GM19239 (cell line): ENCODE data around the gene CYBRD1.

ENCODE experiments used
- DNase-seq: peaks from one replicate; pipeline ENCODE4 v3.0.0; 2011; ENCODE audit warnings: low spot score; ENCODE audit not compliant: insufficient read length
- FAIRE-seq: peaks from 2 replicates; lab custom pipeline; 2011; peaks lifted over from hg19 to GRCh38; lab: Jason Lieb, UNC

The CYBRD1 gene

DNA sequence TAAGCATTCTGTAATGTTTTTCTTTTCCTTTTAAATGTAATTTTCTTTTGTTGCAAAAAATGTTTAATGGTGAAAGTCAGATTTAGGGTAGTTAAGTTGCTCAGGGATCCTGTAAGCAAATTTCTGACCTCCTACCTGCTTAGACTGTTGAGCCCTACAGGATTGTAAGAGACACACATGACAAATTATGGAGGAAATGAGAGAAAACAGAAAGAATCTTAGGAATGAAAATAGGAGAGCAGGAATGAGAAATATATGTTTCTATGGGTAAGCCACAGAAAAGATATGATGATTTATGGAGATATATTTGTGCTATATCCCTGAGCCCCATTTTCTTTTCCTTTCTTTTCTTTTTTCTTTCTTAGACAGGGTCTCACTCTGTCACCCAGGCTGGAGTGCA, 28.3 kb downstream of the CYBRD1 start:
- FAIRE-seq (no peak), DNase-seq (no peak)

DNA sequence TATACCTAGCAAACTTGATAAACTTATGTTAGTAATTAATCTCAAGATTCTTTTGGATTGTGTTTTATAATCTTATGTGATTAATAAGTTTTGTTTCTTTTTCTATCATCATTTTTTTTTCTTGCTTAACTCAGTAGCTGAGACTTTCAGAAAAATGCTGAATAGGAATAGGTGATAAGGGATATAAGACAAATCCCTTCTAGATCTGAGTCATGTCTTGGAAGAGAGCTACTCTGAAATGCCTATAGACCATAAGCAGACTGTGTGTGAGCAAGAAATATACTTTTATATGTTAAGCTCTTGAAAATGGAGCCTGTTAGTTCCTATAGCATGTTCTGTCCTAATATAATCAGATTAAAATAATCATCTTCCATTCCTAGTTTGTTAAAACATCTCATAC, 29.6 kb downstream of the CYBRD1 start:
- DNase-seq (no peak), FAIRE-seq (no peak)

DNA sequence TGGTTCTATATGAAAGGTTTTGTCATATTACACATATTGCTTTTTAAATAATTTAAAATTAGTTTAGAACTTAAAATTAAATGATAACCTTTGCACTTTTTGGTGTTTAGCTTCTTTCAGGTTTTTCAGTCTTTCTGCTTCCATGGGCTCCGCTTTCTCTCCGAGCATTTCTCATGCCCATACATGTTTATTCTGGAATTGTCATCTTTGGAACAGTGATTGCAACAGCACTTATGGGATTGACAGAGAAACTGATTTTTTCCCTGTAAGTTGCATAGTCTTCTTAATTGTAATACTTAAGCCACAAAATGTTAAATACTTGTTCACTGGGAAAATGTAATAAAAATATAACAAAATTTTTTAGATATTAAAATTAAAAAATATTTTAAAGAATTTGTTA, 31.0 kb downstream of the CYBRD1 start:
- FAIRE-seq = no peak
- no peak for DNase-seq

DNA sequence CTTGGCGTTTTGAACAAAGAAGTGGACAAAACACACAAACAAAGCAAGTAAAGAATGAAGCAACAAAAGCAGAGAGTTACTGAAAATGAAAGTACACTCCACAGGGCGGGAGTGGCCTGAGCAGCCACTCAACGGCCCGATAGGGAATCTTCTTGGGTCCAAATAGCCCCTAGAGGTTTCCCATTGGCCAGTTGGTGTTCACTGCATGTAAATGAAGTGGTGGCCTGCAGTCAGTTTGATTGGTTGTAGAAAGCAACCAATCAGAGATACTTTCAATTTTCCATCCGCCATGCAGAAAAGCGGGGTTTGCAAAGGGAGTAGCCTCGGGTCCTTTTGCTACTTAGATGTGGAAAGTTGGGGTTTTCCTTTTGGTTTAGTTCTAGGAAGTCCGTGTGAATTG, 31.6 kb downstream of the CYBRD1 start:
- FAIRE-seq (no peak), DNase-seq (no peak)

DNA sequence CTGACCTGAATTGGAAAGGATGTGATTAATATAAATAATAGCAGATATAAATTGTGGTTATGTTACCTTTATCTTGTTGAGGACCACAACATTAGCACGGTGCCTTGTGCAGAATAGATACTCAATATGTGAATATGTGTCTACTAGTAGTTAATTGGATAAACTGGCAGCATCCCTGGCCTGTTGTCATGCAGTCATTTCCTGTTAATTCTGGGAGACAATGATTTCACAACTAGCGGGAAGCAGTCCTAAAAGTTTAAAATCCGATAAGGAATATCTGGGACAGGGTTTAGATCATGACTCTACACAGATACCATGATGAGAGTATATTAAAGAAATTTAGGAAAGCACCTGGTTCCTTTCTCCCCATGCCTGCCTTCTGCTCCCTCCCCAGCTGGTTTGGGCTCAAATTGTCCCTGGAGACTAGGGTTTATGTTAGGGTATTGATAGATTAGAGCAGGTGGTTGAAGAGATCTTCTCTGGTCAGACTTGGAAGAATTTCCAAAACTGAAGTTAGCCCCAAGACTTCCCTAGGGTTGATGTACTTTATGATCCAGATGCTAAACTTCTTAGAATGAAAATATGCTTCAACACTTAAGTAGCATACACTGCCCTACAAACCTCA, 32.8 kb downstream of the CYBRD1 start:
- FAIRE-seq (no peak), DNase-seq (no peak)

DNA sequence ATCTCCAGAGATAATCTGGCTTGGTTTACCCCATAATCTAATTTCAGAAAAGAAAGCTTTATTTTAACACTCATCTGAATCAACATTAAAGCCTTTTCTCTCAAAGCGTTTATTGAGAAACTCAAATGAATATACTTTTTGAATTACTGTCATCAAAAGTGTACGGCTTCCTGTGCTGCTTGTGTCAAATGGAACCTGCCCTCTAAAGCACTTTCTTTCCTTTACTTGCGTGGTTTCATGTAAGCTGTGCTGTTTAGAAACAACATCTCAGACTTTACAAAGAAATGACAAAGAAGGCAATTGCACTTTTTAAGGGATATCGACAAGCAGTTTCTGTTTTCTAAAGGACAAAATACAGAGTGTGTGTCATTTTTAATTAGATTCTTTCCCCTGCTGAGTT, 35.1 kb downstream of the CYBRD1 start:
- DNase-seq (no peak), FAIRE-seq (peak; percentile 21)

DNA sequence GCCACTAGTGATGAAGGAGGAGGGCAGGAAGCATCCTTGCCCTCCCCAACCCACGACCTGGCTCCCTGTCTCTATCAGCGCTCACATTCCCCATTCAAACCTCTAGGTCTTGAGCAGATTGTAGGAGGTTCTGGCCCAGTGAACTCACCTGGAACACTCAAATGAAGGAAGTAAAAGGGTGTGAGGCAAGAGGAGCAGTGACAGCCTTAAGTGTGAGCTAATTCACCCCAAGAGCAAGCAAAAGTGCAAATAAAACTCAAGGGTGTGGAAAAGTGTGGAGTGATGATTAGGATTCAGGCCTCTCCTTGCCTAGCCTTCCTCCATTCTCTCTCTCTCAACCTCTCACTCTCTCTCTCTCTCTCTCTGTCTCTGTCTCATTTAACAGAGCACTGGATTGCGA, 41.0 kb downstream of the CYBRD1 start:
- no peak for FAIRE-seq
- no peak for DNase-seq

DNA sequence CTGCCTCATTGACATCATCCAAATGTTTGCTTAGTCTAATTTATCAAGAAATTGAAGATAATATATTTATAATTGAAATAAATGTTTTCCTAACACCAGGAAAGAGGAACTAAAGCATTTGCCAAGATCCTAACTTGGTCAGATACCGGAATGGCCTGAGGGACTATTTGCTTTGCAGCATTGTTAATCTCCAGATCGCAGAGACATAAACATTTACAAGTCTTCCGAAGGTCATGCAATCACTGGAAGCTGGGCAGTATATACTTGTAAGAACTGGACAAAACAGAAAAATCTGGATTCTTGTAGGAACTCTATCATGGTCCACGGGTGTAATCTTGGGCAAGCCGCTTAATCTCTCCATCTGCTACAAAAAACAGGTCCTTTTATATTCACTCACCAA, 42.2 kb downstream of the CYBRD1 start:
- no peak for DNase-seq
- no peak for FAIRE-seq

DNA sequence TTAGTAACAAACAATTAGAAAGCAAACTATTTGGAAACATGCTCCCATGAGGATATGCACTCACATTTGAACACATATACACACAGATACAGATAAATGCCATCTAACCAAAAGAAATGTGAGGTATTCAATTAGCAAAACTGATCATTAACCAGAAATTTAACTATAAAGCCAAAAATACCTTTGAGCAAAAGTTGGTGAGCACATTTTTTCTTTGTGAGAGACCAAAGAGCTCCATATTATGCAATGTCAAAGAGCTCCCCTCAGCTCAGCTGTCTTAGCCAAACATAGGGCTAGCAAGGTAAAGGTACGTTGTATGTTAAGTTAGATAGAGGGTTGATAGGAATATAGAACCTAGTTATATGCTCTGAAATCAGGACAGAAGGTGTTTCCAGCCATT, 43.8 kb downstream of the CYBRD1 start:
- FAIRE-seq = no peak

DNA sequence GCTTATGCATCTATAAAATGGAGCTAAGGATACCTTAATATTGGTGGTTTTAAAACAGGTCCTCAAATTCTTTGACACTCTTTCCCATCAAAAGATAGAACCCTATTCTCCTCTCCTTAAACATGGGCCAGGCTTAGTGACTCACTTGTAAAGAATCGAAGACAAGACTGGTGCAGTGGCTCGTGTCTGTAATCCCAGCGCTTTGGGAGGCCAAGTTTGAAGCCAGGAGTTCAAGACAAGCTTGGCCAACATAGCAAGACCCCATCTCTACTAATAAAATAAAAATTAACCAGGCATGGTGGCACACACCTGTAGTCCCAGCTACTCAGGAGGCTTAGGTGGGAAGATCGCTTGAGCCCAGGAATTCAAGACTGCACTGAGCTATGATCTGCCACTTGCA, 44.5 kb downstream of the CYBRD1 start:
- DNase-seq (no peak), FAIRE-seq (no peak)

More for the DNA sequence above, 43.8 kb downstream of the CYBRD1 start:
- DNase-seq = no peak

DNA sequence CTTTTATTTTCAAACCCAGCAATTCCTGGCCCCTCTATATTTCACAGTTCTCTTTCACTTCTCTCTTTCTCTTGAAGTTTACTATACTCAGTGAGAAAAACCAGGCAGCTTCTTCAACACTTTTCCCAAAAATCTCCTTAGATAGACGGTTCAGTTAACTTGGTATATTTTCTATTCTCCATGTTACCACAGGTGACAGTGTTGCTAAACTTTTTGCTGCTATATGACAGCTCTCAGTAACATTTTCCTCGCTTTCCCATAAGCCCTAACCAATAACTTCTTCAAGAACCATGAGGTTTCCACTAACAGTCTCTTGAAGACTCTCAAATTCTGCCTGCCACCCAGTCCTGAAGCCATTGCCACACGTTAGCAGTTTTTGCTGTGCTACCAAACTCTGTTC, 45.8 kb downstream of the CYBRD1 start:
- no peak for DNase-seq

DNA sequence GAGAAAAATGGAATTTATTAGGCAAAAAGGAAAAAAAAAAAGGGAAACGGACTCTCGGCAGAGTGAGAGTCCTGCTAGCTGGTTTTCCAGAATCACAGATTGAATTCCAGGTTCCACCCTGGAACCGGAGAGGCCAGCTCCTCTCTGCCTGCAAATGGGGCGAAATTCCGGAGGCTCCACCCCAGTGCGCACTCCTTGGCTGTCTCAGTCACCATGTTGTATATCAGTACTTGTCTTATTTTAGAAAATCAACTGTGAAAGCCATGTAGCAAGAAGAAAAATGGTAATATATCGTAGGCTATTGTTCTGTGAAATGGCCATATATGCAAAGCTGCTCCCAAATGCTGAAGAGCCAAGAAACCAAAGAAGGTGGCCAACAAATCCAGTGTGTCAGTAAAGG, 49.4 kb downstream of the CYBRD1 start:
- DNase-seq = no peak
- FAIRE-seq = no peak

More for the DNA sequence above, 45.8 kb downstream of the CYBRD1 start:
- no peak for FAIRE-seq

DNA sequence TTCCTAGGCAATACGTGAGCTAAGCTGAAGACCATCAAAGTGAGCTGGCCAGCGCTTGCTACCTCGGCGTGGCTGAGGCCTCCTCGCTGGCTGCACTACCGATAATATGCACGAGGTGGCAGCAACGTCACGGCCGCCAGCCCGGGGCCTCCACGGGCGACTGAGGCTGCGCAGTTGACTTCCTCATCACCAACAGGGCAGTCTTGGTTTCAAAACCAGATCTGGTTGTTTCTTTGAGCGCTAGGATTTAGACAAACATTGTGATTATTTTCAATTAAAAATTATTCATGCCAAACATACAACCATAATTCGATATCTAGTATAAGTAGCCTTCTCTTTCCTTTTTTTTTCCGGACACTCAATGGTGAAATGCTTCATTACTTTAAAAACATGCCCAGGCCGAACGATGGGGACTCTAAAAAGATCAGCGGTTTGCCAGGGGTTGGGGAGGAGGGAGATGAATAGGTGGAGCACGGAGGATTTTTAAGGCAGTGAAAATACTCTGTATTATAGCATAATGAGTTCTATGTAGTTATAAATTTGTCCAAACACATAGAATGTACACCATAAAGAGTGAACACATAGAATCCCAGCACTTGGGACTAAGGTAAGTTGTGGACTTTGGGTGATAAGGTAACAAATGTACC, 52.0 kb downstream of the CYBRD1 start:
- DNase-seq (peak; percentile 80), FAIRE-seq (peak; percentile 31)

DNA sequence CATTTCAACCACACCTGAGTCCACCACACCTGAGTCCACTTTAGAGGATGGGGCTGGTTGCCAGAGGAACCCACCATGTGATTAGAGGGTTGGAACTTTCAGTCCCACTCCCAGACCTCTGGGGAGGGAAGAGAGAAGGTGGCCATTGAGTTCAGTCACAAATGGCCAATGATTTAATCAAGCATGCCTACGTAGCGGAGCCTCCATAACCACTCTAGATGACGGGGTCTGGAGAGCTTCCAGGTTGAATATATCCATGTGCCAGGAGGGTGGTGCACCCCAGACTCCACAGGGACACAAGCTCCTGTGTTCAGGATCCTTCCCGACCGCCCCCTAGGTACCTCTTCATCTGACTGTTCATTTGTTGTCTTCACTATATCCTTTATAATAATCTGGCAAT, 53.3 kb downstream of the CYBRD1 start:
- DNase-seq (no peak), FAIRE-seq (no peak)

DNA sequence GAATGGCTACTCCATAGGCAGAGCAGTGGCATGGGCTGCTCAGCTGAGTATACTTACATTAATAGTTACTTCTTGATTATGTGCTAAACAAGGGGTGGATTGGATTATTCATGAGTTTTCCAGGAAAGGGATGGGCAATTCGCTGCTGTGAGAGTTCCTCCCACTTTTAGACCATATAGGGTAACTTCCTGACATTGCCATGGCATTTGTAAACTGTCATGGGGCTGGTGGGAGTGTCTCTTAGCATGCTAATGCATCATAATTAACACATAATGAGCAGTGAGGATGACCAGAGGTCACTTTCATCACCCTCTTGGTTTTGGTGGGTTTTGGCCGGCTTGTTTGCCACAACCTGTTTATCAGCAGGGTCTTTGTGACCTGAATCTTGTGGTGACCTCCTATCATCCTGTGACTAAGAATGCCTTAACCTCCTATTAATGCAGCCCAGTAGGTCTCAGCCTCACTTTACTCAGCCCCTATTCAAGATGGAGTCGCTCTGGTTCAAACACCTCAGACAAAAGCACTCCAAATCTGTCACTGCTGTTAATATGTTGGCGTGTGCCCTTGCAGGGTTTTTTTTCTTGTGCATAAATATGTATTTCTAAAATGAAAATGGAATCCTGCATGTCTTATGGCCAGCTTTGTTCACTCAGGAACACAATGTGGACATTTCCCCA, 56.0 kb downstream of the CYBRD1 start:
- FAIRE-seq (no peak), DNase-seq (no peak)

DNA sequence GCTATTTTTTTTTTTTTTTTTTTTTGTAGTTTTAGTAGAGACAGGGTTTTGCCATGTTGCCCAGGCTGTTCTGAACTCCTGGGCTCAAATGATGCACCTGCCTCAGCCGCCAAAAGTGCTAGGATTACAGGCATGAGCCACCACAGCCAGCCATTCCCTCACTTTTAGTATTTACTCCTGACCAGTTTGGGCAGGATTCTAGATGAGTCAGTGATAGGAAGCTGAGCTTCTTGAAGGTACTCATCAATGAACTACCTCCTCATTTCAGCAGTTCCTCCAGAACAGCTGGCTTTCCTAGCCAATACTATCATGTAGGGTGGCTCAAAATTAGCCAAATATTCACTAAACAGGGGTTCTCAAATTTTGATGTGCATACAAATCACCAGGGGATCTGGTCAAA, 57.2 kb downstream of the CYBRD1 start:
- FAIRE-seq (no peak), DNase-seq (no peak)

DNA sequence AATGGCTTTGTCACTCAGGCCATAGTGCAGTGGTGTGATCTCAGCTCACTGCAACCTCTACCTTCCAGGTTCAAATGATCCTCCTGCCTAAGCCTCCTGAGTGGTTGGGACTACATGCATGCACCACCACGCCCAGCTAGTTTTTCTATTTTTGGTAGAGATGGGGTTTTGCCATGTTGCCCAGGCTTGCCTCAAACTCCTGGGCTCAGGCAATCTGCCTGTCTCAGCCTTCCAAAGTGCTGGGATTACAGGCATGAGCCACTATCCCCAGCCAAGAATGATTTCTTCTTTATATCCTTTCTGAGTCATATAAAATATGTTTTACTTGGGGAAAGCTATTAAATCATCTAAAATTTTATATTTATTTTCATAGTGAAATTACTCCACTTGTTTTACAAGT, 61.3 kb downstream of the CYBRD1 start:
- no peak for FAIRE-seq
- no peak for DNase-seq

DNA sequence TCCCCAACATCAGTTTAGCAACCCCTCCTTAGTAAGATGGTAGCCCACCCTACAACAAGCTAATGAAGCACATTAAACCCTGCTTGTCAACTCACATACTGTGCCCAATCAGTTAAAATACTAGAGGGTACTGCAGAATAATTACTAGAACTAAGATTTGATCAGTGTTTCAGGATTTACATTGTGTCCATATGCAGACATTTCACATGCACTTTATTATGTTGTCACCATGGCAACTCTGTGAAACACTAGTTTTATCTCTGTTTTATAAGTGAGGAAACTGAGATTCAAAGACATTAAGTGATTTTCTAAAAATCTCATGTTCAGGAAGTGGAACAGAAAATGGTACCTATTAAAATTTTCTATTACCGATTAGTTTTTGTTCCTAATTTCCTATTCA, 61.7 kb downstream of the CYBRD1 start:
- DNase-seq (no peak), FAIRE-seq (no peak)

DNA sequence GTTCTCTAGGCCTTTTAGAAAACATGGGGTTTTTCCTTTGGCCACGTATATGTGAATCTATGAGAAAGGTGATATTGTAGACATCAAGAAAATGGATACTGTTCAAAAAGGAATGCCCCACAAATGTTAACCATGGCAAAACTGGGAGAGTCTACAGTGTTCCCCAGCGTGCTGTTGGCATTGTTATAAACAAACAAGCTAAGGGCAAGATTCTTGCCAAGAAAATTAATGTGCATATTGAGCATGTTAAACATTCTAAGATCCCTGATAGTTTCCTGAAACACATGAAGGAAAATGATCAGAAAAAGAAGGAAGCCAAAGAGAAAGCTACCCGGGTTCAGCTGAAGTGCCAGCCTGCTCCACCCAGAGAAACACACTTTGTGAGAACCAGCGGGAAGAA, 64.9 kb downstream of the CYBRD1 start:
- FAIRE-seq (no peak), DNase-seq (no peak)

DNA sequence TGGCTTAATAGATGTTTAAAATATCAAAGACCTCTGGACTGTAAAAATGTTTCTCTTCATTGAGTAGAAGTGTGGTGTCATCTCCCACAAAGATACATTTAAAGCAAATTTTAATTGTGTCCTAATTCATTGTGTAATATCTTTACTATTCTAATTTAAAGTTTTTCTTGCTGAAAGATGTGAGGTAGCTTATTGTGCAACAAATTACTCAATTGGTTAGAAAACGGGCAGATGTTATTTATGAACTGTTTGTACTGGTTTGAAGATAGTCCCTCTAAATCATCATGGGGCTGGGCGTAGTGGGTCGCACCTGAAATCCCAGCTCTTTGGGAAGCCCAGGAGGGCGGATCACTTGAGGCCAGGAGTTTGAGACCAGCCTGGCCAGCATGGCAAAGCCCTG, 65.3 kb downstream of the CYBRD1 start:
- DNase-seq (no peak), FAIRE-seq (no peak)

DNA sequence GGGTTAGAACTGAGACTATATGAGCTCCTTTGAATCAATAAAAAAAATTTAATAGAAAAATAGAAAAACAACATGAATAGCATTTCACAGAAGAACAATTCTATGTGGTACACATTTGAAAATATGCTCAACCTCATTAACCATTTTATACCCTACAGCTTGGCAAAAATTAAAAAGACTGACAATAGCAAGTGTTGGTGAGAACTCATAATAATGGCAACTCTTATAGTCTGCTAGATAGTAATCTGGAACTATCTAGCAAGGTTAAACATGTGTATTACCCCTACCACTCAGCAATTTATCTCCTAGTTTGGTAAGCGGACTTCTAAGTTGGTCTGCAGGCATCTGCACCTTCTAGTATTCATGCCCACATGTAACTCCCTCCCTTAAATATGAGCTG, 67.8 kb downstream of the CYBRD1 start:
- FAIRE-seq (no peak), DNase-seq (no peak)

DNA sequence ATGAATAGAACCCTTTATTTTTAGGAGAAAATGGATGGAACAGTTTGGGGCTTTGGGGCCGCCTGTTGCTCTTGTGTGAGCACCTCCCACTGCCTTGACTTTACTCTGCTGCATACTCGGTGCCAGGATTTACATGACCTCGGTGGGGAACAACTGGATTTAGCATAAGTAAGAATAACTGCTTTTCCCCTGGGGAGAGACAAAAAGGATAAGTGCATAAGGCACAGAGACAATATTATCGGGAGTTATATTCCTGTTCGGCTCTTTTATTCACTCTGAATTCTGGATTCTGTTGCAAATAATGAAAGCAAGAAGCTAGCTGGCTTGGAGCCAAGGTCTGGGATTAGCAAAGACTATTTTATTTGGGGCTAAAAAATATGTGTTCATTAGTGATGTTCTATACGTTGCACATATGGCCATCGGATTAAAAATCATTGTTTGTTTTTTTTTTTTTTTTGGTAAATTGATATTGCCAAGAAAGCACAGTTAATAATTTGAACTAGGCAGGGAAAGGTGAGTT, 69.8 kb downstream of the CYBRD1 start:
- DNase-seq (no peak), FAIRE-seq (no peak)
